ENCODE data around the gene GFAP. TPM values are rescaled to one million over a fixed set of nuclear protein-coding genes. Genes with fewer than 3 reads are reported as not detected.
A peak's percentile ranks its signal among the peaks of the same experiment; 100 is the strongest.

Gene GFAP
- total RNA-seq, 3 donors from 2014 or later (not counting 1 experiment from before 2014, with no cell fraction given), result not detected

GRCh38 chr17:44904001-44904984, 11.0 kb downstream of the GFAP start:
- Mint-ChIP-seq H3K4me3 (no peak overlapping the region), H3K27me3 (ENCODE audit: low read depth in 2 of 2) (peaks cover 6 to 11% of the 10 kb centered on the region in 2 donors), H3K27ac (no peak overlapping the region), H3K36me3 (no peaks in the 10 kb centered on the region), H3K9me3 (no peaks in the 10 kb centered on the region), H3K4me1 (peaks cover 6 to 11% of the 10 kb centered on the region in 2 donors)
- intact Hi-C loops (cut with micrococcal nuclease), result no loop called here
- WGBS (ENCODE audit: insufficient coverage), result 93% methylated on average over 35 of the region's 35 CpGs
- Histone ChIP-seq H3K4me3 (ENCODE audit: low read length) (no peak overlapping the region), H3K27me3 (ENCODE audit: control insufficient read depth, insufficient read depth, low read length) (no peaks in the 10 kb centered on the region), H3K36me3 (ENCODE audit: control insufficient read depth, insufficient read depth, low read length) (no peaks in the 10 kb centered on the region), H3K27ac (ENCODE audit: low read length) (no peak overlapping the region), H3K4me1 (ENCODE audit: control insufficient read depth, insufficient read depth, low read length) (peaks cover 8% of the 10 kb centered on the region), H3K9me3 (ENCODE audit: control insufficient read depth, insufficient read depth, low read length) (no peaks in the 10 kb centered on the region)
- TF ChIP-seq CTCF (IDR thresholded peaks at IDR 0.05), result no peak
- no peak for DNase-seq
- no peak for ATAC-seq

- Histone ChIP-seq H3K4me3 (ENCODE audit: low read length) (no peak overlapping the region), H3K9me3 (ENCODE audit: control insufficient read depth, insufficient read depth, low read length) (no peaks in the 10 kb centered on the region), H3K27ac (ENCODE audit: low read length) (no peak overlapping the region), H3K36me3 (ENCODE audit: control insufficient read depth, insufficient read depth, low read length) (no peaks in the 10 kb centered on the region), H3K4me1 (ENCODE audit: control insufficient read depth, insufficient read depth, low read length) (peaks cover 12% of the 10 kb centered on the region), H3K27me3 (ENCODE audit: control insufficient read depth, insufficient read depth, low read length) (no peaks in the 10 kb centered on the region)
- no peak for DNase-seq
- ATAC-seq, result no peak
- no peak for TF ChIP-seq CTCF (IDR thresholded peaks at IDR 0.05)
- Mint-ChIP-seq H3K27me3 (ENCODE audit: low read depth in 2 of 2) (peaks cover 6 to 11% of the 10 kb centered on the region in 2 donors), H3K9me3 (no peaks in the 10 kb centered on the region), H3K36me3 (no peaks in the 10 kb centered on the region), H3K27ac (no peak overlapping the region), H3K4me1 (peaks cover 16 to 23% of the 10 kb centered on the region in 2 donors), H3K4me3 (no peak overlapping the region)
- intact Hi-C loops (cut with micrococcal nuclease), result no loop called here
- 95% methylated on average over 8 of the region's 8 CpGs for WGBS (ENCODE audit: insufficient coverage)
These were observed 12.2 kb downstream of the GFAP start for GRCh38 chr17:44903012-44903685.

- intact Hi-C loops (cut with micrococcal nuclease), result no loop called here
- H3K4me3 Mint-ChIP-seq, result no peak overlapping the region
- H3K36me3 Mint-ChIP-seq, result no peaks in the 10 kb centered on the region
- Histone ChIP-seq H3K4me1 (ENCODE audit: control insufficient read depth, insufficient read depth, low read length) (peaks cover 20% of the 10 kb centered on the region), H3K36me3 (ENCODE audit: control insufficient read depth, insufficient read depth, low read length) (no peaks in the 10 kb centered on the region), H3K4me3 (ENCODE audit: low read length) (no peak overlapping the region), H3K27me3 (ENCODE audit: control insufficient read depth, insufficient read depth, low read length) (no peaks in the 10 kb centered on the region), H3K27ac (ENCODE audit: low read length) (no peak overlapping the region), H3K9me3 (ENCODE audit: control insufficient read depth, insufficient read depth, low read length) (no peaks in the 10 kb centered on the region)
- DNase-seq, result no peak
- no peaks in the 10 kb centered on the region for H3K9me3 Mint-ChIP-seq
- H3K4me1 Mint-ChIP-seq, result peaks cover 16 to 23% of the 10 kb centered on the region in 2 donors
- 86% methylated on average over 17 of the region's 17 CpGs for WGBS (ENCODE audit: insufficient coverage)
- peak overlapping the region in 1 of 2 donors; percentile 99 for H3K27ac Mint-ChIP-seq
- ATAC-seq, result no peak
- no peak for TF ChIP-seq CTCF (IDR thresholded peaks at IDR 0.05)
- H3K27me3 Mint-ChIP-seq (ENCODE audit: low read depth in 2 of 2), result peaks cover 6 to 11% of the 10 kb centered on the region in 2 donors
These were observed 13.1 kb downstream of the GFAP start for GRCh38 chr17:44902135-44902760.
